ENCODE results near the gene NAA38.
A peak's percentile ranks its signal among the peaks of the same experiment; 100 is the strongest.

Gene NAA38

DNA sequence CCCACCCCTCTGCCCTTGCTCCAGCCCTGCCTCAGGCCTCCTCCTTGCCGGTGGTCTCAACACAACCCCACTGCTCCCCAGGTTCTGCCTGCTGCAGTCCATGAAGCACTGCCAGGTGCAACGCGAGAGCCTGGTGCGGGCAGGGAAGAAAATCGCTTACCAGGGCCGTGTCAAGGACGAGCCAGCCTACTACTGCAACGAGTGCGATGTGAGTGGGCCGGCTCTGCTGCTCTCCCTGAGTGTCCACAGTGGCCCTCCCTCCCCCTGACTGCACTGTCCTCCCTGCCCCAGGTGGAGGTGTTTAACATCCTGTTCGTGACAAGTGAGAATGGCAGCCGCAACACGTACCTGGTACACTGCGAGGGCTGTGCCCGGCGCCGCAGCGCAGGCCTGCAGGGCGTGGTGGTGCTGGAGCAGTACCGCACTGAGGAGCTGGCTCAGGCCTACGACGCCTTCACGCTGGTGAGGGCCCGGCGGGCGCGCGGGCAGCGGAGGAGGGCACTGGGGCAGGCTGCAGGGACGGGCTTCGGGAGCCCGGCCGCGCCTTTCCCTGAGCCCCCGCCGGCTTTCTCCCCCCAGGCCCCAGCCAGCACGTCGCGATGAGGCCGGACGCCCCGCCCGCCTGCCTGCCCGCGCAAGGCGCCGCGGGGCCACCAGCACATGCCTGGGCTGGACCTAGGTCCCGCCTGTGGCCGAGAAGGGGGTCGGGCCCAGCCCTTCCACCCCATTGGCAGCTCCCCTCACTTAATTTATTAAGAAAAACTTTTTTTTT is 4.3 kb downstream of the NAA38 start:
- TF ChIP-seq, protein P1, sequence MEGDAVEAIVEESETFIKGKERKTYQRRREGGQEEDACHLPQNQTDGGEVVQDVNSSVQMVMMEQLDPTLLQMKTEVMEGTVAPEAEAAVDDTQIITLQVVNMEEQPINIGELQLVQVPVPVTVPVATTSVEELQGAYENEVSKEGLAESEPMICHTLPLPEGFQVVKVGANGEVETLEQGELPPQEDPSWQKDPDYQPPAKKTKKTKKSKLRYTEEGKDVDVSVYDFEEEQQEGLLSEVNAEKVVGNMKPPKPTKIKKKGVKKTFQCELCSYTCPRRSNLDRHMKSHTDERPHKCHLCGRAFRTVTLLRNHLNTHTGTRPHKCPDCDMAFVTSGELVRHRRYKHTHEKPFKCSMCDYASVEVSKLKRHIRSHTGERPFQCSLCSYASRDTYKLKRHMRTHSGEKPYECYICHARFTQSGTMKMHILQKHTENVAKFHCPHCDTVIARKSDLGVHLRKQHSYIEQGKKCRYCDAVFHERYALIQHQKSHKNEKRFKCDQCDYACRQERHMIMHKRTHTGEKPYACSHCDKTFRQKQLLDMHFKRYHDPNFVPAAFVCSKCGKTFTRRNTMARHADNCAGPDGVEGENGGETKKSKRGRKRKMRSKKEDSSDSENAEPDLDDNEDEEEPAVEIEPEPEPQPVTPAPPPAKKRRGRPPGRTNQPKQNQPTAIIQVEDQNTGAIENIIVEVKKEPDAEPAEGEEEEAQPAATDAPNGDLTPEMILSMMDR (IDR thresholded peaks at IDR 0.05; ENCODE audit: low read length): no peak
- no peak for TF ChIP-seq EZH2 (IDR thresholded peaks at IDR 0.05; ENCODE audit: borderline replicate concordance, low read length)
- H3K79me2 ChIP-seq (ENCODE audit: insufficient read depth, low read length): no peaks in the 10 kb centered on the region
- no peak overlapping the region for H3K9ac ChIP-seq (ENCODE audit: low read length)
- peaks cover 43% of the 10 kb centered on the region for H3K4me1 ChIP-seq (ENCODE audit: insufficient read depth, low read length, severe bottlenecking)
- no peak overlapping the region for H2AFZ ChIP-seq (ENCODE audit: low read length)
- H3K4me3 ChIP-seq (ENCODE audit: low read depth, low read length, poor library complexity, severe bottlenecking): no peak overlapping the region
- no peak overlapping the region for H3K27ac ChIP-seq (ENCODE audit: low read depth, low read length, poor library complexity, severe bottlenecking)
- peaks cover 54% of the 10 kb centered on the region for H3K36me3 ChIP-seq (ENCODE audit: insufficient read depth, low read length)
- peaks cover 6% of the 10 kb centered on the region for H3F3A ChIP-seq (ENCODE audit: insufficient read depth, low read length)
- no peaks in the 10 kb centered on the region for H3K27me3 ChIP-seq (ENCODE audit: insufficient read depth, low read length)
- H3K9me2 ChIP-seq (ENCODE audit: low read depth, low read length): no peaks in the 10 kb centered on the region
- H3K4me2 ChIP-seq (ENCODE audit: low read length): no peak overlapping the region
- no peaks in the 10 kb centered on the region for H4K20me1 ChIP-seq (ENCODE audit: insufficient read depth, low read length)
- no peaks in the 10 kb centered on the region for H3K9me3 ChIP-seq (ENCODE audit: low read length)

DNA sequence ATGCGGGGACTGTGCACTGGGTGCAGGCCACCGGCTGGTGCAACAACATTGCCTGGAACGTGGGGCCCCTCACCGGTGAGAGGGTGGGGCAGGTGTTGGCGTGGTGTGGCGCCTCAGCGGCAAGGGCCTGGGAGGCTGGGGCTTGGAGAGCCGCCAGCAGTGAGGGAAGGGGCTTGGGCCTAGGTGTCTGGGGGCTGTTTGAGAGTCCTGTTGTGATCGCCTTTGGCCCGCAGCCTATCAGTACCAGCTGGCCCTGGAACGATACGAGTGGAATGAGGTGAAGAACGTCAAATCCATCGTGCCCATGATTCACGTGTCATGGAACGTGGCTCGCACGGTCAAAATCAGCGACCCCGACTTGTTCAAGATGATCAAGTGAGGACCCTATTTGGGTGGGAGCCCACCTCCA is 5.1 kb downstream of the NAA38 start:
- no peaks in the 10 kb centered on the region for H3K79me2 ChIP-seq (ENCODE audit: insufficient read depth, low read length)
- H3K9ac ChIP-seq (ENCODE audit: low read length): no peak overlapping the region; the same call in 1 of the 2 replicates
- H3K4me3 ChIP-seq (ENCODE audit: low read depth, low read length, poor library complexity, severe bottlenecking): no peak overlapping the region
- no peaks in the 10 kb centered on the region for H3K9me2 ChIP-seq (ENCODE audit: low read depth, low read length)
- H3K4me2 ChIP-seq (ENCODE audit: low read length): peak overlapping the region; percentile 90; the same call in 1 of the 2 replicates
- H3F3A ChIP-seq (ENCODE audit: insufficient read depth, low read length): peaks cover 6% of the 10 kb centered on the region
- no peak for TF ChIP-seq EZH2 (IDR thresholded peaks at IDR 0.05; ENCODE audit: borderline replicate concordance, low read length)
- TF ChIP-seq, protein P1 (IDR thresholded peaks at IDR 0.05; ENCODE audit: low read length): no peak
- H3K36me3 ChIP-seq (ENCODE audit: insufficient read depth, low read length): peaks cover 59% of the 10 kb centered on the region
- no peaks in the 10 kb centered on the region for H3K9me3 ChIP-seq (ENCODE audit: low read length)
- peaks cover 43% of the 10 kb centered on the region for H3K4me1 ChIP-seq (ENCODE audit: insufficient read depth, low read length, severe bottlenecking)
- peak overlapping the region; percentile 47 for H3K27ac ChIP-seq (ENCODE audit: low read depth, low read length, poor library complexity, severe bottlenecking)
- no peak overlapping the region for H2AFZ ChIP-seq (ENCODE audit: low read length)
- no peaks in the 10 kb centered on the region for H3K27me3 ChIP-seq (ENCODE audit: insufficient read depth, low read length)
- H4K20me1 ChIP-seq (ENCODE audit: insufficient read depth, low read length): no peaks in the 10 kb centered on the region

DNA sequence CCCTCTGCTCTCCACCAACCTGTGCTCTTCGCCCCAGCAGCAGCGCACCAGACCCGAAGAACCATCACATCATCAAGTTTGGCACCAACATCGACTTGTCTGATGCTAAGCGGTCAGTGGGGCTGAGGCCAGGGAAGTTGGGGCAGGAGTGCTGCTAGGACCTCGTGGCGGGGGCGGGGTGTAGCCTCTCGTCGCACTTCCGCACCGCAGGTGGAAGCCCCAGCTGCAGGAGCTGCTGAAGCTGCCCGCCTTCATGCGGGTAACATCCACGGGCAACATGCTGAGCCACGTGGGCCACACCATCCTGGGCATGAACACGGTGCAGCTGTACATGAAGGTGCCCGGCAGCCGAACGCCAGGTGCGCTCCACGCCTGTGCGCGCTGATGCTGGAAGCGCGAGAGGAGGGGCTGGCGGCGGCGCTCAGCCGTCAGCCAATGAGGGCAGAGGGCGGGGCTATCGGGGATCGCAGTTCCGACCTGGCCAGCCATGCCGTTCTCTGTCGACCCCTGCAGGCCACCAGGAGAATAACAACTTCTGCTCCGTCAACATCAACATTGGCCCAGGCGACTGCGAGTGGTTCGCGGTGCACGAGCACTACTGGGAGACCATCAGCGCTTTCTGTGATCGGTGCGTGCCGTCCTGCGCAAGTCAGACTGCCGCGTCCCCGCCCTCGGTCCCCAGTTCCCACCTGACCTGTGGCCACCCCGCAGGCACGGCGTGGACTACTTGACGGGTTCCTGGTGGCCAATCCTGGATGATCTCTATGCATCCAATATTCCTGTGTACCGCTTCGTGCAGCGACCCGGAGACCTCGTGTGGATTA is 5.7 kb downstream of the NAA38 start:
- Histone ChIP-seq H4K20me1 (ENCODE audit: insufficient read depth, low read length) (no peaks in the 10 kb centered on the region), H3F3A (ENCODE audit: insufficient read depth, low read length) (peaks cover 6% of the 10 kb centered on the region), H3K4me3 (ENCODE audit: low read depth, low read length, poor library complexity, severe bottlenecking) (peak overlapping the region; percentile 66), H3K4me1 (ENCODE audit: insufficient read depth, low read length, severe bottlenecking) (peaks cover 43% of the 10 kb centered on the region), H3K27ac (ENCODE audit: low read depth, low read length, poor library complexity, severe bottlenecking) (peak overlapping the region; percentile 80), H3K9me3 (ENCODE audit: low read length) (no peaks in the 10 kb centered on the region), H3K4me2 (ENCODE audit: low read length) (peak overlapping the region; percentile 90), H2AFZ (ENCODE audit: low read length) (no peak overlapping the region), H3K9me2 (ENCODE audit: low read depth, low read length) (no peaks in the 10 kb centered on the region), H3K9ac (ENCODE audit: low read length) (peak overlapping the region; percentile 70), H3K79me2 (ENCODE audit: insufficient read depth, low read length) (no peaks in the 10 kb centered on the region), H3K27me3 (ENCODE audit: insufficient read depth, low read length) (no peaks in the 10 kb centered on the region), H3K36me3 (ENCODE audit: insufficient read depth, low read length) (peaks cover 64% of the 10 kb centered on the region)
- no peak for TF ChIP-seq EZH2 (IDR thresholded peaks at IDR 0.05; ENCODE audit: borderline replicate concordance, low read length)
- TF ChIP-seq, protein P1 (IDR thresholded peaks at IDR 0.05; ENCODE audit: low read length): peak; percentile 89

Measured in OCI-LY1 (cell line).